Gastrocnemius medialis (tissue), 4 donors: ENCODE data around the gene FALEC. TPM values are rescaled to one million over a fixed set of nuclear protein-coding genes. Genes with fewer than 3 reads are reported as not detected.

Experiments used
- ATAC-seq, 2 donors: fragments of 150-250 bp; one replicate each; pipeline ENCODE4 v1.9.1; 2016
- DNase-seq, 2 donors: peaks; one replicate each; pipeline ENCODE4 v3.0.0-alpha.2; 2019
- H3K27ac ChIP-seq, 4 donors: fragments of 200-600 bp; sonication (generic); 1 replicate in 1 of 4; 2 replicates in 3 of 4; pipeline ENCODE4 v1.5.1; 2016 to 2018; ENCODE audit warnings: mild to moderate bottlenecking in 2 of 4, moderate library complexity in 1 of 4
- H3K27me3 ChIP-seq, 3 donors: fragments of 200-600 bp; sonication (generic) in 2 of 3; 1 replicate in 1 of 3; 2 replicates in 2 of 3; pipeline versions ENCODE4 v1.5.1 to v1.6.0; 2016 to 2019; ENCODE audit warnings: mild to moderate bottlenecking in 1 of 3, moderate library complexity in 1 of 3
- H3K36me3 ChIP-seq, 2 donors: fragments of 200-600 bp; sonication (generic) in 1 of 2; one replicate each; pipeline ENCODE4 v1.5.1; 2017 to 2018
- H3K4me1 ChIP-seq, 2 donors: fragments of 200-600 bp; sonication (generic) in 1 of 2; one replicate each; pipeline ENCODE4 v1.5.1; 2016 to 2017; ENCODE audit warnings: mild to moderate bottlenecking in 2 of 2
- H3K4me3 ChIP-seq, 4 donors: fragments of 200-600 bp; sonication (generic) in 3 of 4; 1 replicate in 1 of 4; 2 replicates in 3 of 4; pipeline ENCODE4 v1.5.1; 2016 to 2019; ENCODE audit warnings: mild to moderate bottlenecking in 2 of 4
- H3K9me3 ChIP-seq, 3 donors: fragments of 200-600 bp; sonication (generic) in 2 of 3; 1 replicate in 1 of 3; 2 replicates in 2 of 3; pipeline ENCODE4 v1.5.1; 2016 to 2019
- POLR2A ChIP-seq, 2 donors: fragments of 450-650 bp; IDR thresholded peaks; one replicate each; pipeline ENCODE4 v1.6.1; 2017; ENCODE audit warnings: antibody characterized with exemption in 2 of 2, mild to moderate bottlenecking in 2 of 2, moderate library complexity in 2 of 2
- in situ Hi-C, 4 donors: fragments of 200-750 bp; cut with MboI; loops; one replicate each; pipeline versions ENCODE4 v1.15.0 to v1.8.0; 2017; ENCODE audit warnings: low sequenced_read_pairs in 4 of 4
- intact Hi-C: fragments of 100-400 bp; cut with DNase I; formaldehyde crosslinking; loops from one replicate; pipeline ENCODE4 v1.15.1; 2023; ENCODE audit warnings: low total_unique reads
- total RNA-seq, 4 donors: library from RNA; depleted of rRNA; stranded (reverse); fragments of >200 nt; gene quantifications; one replicate each; pipeline versions ENCODE4 v1.1.0 to v1.2.3, GENCODE V29; 2016
- TF ChIP-seq, protein P1 (sequence below), 5 experiments: fragments of 450-650 bp in 3 of 5; fragments of 200-600 bp in 2 of 5; sonication (generic) in 2 of 5; IDR thresholded peaks in 4 of 5; conservative IDR thresholded peaks in 1 of 5; 1 replicate in 4 of 5; 2 replicates in 1 of 5; pipeline ENCODE4 v1.5.1; 2016 to 2019; ENCODE audit warnings: antibody characterized with exemption in 5 of 5, mild to moderate bottlenecking in 3 of 5, moderate library complexity in 3 of 5

Gene FALEC
- total RNA-seq, 4 donors from 2014 or later: not detected

- DNase-seq (no peak), ATAC-seq (peak; percentile 58 to 69)
- H3K4me1 ChIP-seq: peaks cover 54 to 55% of the 10 kb centered on the region in 2 donors
- intact Hi-C loops: no loop called here
- no peaks in the 10 kb centered on the region for H3K27me3 ChIP-seq
- TF ChIP-seq POLR2A (IDR thresholded peaks at IDR 0.05): peak in 1 of 2 donors; percentile 62
- TF ChIP-seq, protein P1, sequence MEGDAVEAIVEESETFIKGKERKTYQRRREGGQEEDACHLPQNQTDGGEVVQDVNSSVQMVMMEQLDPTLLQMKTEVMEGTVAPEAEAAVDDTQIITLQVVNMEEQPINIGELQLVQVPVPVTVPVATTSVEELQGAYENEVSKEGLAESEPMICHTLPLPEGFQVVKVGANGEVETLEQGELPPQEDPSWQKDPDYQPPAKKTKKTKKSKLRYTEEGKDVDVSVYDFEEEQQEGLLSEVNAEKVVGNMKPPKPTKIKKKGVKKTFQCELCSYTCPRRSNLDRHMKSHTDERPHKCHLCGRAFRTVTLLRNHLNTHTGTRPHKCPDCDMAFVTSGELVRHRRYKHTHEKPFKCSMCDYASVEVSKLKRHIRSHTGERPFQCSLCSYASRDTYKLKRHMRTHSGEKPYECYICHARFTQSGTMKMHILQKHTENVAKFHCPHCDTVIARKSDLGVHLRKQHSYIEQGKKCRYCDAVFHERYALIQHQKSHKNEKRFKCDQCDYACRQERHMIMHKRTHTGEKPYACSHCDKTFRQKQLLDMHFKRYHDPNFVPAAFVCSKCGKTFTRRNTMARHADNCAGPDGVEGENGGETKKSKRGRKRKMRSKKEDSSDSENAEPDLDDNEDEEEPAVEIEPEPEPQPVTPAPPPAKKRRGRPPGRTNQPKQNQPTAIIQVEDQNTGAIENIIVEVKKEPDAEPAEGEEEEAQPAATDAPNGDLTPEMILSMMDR (IDR thresholded peaks at IDR 0.05 in 4 of 5, conservative IDR thresholded peaks at IDR 0.05 in 1 of 5): no peak
- no peaks in the 10 kb centered on the region for H3K9me3 ChIP-seq
- peaks cover 0 to 66% of the 10 kb centered on the region in 2 donors for H3K36me3 ChIP-seq
- peak overlapping the region; percentile 100 for H3K27ac ChIP-seq
- H3K4me3 ChIP-seq: peak overlapping the region; percentile 67 to 98 (median 84)
- in situ Hi-C loops: no loop called here
Observed at GRCh38 chr1:150575518-150576366, 60.2 kb downstream of the FALEC start.

DNA sequence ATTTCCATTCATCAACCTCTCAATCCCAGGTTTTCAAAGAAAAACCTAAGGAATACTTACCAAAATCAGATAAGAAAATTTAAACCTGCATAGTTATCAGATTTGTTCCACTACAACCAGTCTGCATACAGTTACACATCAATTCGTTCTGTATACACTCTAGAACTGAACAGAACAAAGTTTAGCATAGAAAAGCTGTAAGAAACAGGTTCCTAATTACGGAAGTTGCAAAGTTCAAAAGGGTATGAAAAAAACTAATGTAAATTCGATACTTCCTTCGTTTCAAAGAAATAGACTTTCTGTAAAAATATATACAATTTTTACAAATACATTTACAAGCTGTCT is 60.8 kb downstream of the FALEC start:
- Histone ChIP-seq H3K27ac (peak overlapping the region; percentile 100), H3K27me3 (no peaks in the 10 kb centered on the region), H3K4me3 (peak overlapping the region; percentile 67 to 98 (median 84)), H3K36me3 (peaks cover 0 to 66% of the 10 kb centered on the region in 2 donors), H3K4me1 (peaks cover 49 to 52% of the 10 kb centered on the region in 2 donors), H3K9me3 (no peaks in the 10 kb centered on the region)
- in situ Hi-C loops: no loop called here
- intact Hi-C loops: no loop called here
- DNase-seq: no peak
- TF ChIP-seq, protein P1 (IDR thresholded peaks at IDR 0.05 in 4 of 5, conservative IDR thresholded peaks at IDR 0.05 in 1 of 5): no peak
- no peak for TF ChIP-seq POLR2A (IDR thresholded peaks at IDR 0.05)
- ATAC-seq: no peak

DNA sequence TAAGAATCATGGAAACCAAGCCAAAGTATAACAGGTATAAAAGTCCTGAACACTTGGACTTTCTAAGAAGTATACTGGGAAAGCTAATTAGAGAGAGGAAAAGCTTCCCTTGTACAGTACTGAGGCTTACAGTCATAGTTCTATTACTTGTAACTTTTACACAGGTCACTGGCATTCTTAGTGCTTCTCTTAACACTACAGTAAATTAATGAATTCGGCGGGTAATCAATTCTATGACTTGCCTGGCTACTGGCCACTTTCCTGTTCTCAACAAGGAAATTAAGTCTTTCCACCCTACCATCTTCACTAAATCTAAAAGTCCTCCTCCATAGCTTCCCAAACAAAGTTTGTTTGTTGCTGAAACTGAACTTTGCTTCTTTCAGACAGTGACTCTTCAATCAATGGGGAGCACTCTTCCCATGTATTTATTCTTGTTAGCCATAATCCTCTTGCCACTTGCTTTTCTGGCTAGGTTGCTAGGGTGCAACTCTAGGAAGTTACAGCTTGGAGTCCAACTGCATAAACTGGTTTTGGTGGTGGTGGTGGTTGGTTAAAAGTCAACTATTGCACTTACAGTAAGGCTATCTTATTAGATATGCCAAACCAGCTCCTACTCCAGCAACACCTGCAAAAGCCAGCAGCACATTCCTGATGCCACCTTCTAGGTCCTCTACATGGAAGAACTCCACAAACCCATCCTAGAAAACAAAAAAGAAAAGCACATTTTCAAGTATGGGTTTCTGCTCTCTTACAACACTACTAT is 61.4 kb downstream of the FALEC start:
- peak overlapping the region; percentile 67 to 98 (median 84) for H3K4me3 ChIP-seq
- no peak for ATAC-seq
- H3K27me3 ChIP-seq: no peaks in the 10 kb centered on the region
- in situ Hi-C loops (no loop called here), intact Hi-C loops (no loop called here)
- no peak for DNase-seq
- peak overlapping the region; percentile 100 for H3K27ac ChIP-seq
- H3K4me1 ChIP-seq: peaks cover 42 to 47% of the 10 kb centered on the region in 2 donors
- TF ChIP-seq POLR2A (IDR thresholded peaks at IDR 0.05): no peak
- TF ChIP-seq, protein P1 (IDR thresholded peaks at IDR 0.05 in 4 of 5, conservative IDR thresholded peaks at IDR 0.05 in 1 of 5): no peak
- peaks cover 0 to 66% of the 10 kb centered on the region in 2 donors for H3K36me3 ChIP-seq
- H3K9me3 ChIP-seq: no peaks in the 10 kb centered on the region

DNA sequence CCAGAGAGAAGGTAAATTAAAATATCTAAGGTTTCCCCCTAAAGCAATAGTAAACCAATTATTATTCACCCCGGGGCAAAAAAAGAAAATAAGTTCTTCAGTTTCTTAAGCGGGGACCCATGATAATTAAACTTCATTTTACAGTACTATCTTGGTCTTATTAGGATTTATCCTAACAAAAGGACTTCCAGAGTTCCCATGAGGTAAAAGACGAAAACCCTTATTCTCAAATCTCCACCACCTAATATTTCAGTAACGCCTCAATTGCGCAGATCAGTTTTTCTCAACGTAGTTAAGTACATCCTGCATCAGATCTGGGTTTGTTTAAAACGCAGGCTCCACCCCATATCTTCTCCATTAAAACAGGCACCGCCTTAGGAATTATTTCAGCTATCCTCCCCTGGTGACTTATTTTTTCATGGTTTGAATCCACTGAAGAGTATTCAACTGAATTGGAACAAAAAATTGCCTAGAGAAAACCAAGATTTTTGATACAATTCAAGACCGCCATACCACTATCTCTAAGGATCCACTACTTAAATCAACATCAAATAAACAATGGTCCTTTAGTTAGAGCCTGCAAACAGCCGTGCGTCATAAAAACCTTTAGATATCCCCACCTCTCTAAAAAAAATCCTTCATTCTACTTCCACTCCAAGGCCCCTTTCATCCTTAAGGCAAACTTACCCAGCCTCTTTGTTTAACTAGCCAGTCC is 62.2 kb downstream of the FALEC start:
- peak overlapping the region; percentile 100 for H3K27ac ChIP-seq
- H3K4me3 ChIP-seq: peak overlapping the region; percentile 67 to 98 (median 84)
- TF ChIP-seq, protein P1 (IDR thresholded peaks at IDR 0.05 in 4 of 5, conservative IDR thresholded peaks at IDR 0.05 in 1 of 5): no peak
- peak; percentile 31 to 37 for TF ChIP-seq POLR2A (IDR thresholded peaks at IDR 0.05)
- no peak for DNase-seq
- ATAC-seq: no peak
- peaks cover 0 to 62% of the 10 kb centered on the region in 2 donors for H3K36me3 ChIP-seq
- no peaks in the 10 kb centered on the region for H3K9me3 ChIP-seq
- intact Hi-C loops: no loop called here
- in situ Hi-C loops: no loop called here
- H3K27me3 ChIP-seq: no peaks in the 10 kb centered on the region
- H3K4me1 ChIP-seq: peaks cover 36 to 39% of the 10 kb centered on the region in 2 donors
